Bone marrow (tissue), 2 donors: ENCODE results near the gene ANKDD1A.

Source experiments
- DNase-seq, 2 donors: peaks; one replicate each; lab custom pipeline; 2025; lab: John Stamatoyannopoulos, UW

ANKDD1A gene

GRCh38 chr15:64923546-64923945 lies 11.8 kb downstream of the ANKDD1A start:
- DNase-seq: no peak

- no peak for DNase-seq
Measured at GRCh38 chr15:64925335-64926330, 13.9 kb downstream of the ANKDD1A start.

GRCh38 chr15:64926661-64927060 lies 15.0 kb downstream of the ANKDD1A start:
- no peak for DNase-seq

- no peak for DNase-seq
Measured at GRCh38 chr15:64928626-64929220, 17.0 kb downstream of the ANKDD1A start.

DNA sequence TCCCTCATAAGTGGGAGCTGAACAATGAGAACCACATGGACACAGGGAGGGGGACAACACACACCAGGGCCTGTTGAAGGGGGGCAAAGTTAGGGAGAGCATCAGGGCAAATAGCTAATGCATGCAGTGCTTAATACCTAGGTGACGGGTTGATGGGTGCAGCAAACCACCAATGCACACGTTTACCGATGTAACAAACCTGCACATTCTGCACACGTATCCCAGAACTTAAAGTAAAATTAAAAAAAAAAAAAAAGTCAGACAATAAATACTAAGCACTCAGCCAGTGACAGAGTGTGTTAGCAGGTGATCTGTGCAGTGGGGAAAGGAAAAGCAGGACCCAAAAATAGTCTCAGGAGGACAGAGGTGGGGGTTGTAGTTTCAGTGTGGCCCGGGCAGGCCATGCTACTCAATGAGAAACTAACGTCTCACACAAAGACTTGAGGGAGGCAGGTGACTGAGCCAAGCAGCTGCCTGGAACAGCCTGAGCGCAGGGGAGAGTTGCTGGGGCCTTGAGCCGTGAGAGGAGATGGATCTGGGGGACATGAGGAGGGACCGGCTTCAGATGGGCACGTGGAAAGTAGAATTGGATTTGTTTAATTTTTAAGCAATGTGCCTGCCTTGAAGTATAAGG lies 18.4 kb downstream of the ANKDD1A start:
- DNase-seq: no peak

- DNase-seq: no peak
Measured at GRCh38 chr15:64930778-64931371, 19.2 kb downstream of the ANKDD1A start.

GRCh38 chr15:64931381-64931780 lies 19.7 kb downstream of the ANKDD1A start:
- DNase-seq: no peak

- DNase-seq: no peak
Measured at GRCh38 chr15:64934023-64934422, 22.3 kb downstream of the ANKDD1A start.

DNA sequence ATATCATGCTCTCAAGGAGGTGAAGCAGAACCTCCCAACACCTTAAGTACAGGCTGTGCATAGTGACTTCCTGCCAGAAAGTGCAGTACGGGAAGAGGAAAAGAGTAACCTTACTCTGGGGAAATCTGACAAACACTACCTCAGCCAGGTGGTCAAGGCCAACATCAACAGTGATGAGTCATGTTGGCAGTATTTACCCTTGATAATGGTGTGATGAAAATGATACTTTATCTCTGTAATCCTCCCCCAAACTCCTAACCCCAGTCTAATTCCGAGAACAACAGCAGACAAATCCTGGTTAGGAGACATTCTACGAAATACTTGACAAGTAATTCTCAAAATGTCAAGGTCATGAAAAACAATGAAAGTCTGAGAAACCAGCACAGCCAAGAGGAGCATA lies 26.5 kb downstream of the ANKDD1A start:
- DNase-seq: no peak

GRCh38 chr15:64942356-64942755 lies 30.7 kb downstream of the ANKDD1A start:
- no peak for DNase-seq

DNA sequence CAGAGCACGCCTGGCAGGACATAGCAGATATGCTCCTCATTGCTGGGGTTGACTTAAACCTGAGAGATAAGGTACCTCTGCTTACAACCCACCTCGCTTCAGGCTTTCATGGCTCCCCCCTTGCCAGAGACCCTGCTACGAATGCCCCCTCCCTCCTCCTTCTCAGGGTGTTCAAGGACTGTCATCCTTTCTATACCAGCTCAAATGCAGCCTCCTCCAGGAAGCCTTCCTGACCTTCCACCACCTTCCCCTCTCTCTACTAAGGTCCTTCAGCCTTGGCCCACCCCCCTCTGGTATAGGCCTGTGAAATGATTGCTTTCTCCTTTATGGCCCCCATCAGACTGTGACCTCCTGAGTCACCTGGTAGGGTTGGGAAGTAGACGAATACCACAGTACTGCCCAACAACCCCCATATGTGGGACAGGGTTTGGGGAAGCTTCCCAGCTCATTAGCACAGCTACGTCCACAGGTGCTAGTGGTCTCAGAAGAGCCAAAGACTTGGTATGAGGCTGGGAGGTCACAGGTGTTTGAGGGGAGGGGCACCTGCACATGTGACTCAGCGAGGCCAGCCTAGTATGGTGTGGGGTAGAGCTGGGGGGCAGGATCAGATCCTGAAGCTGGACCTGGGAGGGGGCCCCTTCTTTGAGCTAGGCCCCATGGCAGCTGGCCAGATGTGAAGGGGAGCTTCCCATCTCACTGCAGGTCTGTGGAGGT lies 32.0 kb downstream of the ANKDD1A start:
- DNase-seq: no peak

DNA sequence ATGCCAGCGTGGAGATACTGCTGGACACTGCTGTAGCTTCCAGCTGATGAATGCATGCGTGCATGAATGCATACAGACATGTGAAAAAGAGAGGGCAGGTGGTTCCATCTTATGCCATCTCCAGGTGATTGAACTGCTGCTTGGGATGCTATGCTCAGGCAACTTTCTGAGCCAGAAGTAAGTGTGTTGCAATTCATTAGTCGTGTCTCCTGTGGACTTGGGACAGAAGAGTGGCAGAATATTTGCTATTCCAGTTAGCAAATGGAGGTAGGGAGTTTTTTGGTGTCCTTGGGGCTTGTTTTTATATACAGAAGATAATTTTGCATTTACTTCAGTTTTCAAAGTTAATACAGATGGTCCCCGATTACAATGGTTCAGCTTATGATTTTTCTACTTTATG lies 33.3 kb downstream of the ANKDD1A start:
- no peak for DNase-seq

DNA sequence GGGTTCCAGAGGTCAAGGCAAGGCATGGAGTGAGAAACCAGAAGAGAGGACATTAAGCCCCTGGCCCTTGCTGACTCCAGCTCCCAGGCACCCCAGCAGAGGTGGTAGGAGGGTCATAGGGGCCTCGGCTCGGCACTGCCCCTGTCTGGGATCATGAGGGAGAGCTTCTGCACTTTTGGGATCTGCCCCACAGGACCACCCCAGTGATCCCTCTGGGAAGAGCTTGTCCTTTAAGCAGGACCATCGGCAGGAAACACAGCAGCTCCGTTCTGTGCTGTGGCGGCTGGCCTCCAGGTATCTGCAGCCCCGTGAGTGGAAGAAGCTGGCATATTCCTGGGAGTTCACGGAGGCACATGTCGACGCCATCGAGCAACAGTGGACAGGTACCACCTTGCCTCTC lies 35.5 kb downstream of the ANKDD1A start:
- DNase-seq: no peak

- no peak for DNase-seq
Measured at GRCh38 chr15:64948916-64949315, 37.2 kb downstream of the ANKDD1A start.

DNA sequence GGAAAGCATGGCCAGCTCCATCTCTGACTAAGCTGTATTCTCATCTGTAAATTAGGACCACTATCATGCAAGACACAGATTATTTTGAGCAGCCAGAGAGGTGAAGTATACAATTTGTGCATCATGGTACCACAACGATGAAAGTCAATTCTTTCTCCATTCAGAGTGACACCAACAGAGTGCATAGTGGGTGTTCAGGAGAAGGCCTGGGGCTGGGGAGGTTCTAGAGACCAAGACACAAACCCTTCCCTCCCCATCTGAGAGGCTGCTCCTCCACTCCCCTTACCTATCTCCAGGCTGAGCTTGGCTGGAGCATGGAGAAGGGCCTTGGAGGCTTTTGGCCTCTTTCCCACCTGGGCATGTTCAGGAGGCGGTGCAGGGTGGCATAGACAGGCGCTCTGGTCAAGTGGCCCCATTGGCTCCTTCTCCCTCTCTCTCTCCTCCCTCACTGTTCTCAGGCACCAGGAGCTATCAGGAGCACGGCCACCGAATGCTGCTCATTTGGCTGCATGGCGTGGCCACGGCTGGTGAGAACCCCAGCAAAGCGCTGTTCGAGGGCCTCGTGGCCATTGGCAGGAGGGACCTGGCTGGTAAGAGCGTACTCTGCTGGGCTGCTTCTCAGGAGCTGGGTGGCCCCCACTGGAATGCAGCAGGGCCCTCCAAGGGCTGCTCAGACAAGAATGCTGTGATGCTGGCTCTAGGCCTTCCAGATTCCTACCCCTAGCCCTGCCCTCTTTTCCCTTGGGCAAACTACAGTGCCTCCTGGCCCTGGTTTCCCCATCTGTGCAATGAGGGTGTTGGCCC lies 37.9 kb downstream of the ANKDD1A start:
- no peak for DNase-seq

- DNase-seq: no peak
Measured at GRCh38 chr15:64950888-64951287, 39.2 kb downstream of the ANKDD1A start.

DNA sequence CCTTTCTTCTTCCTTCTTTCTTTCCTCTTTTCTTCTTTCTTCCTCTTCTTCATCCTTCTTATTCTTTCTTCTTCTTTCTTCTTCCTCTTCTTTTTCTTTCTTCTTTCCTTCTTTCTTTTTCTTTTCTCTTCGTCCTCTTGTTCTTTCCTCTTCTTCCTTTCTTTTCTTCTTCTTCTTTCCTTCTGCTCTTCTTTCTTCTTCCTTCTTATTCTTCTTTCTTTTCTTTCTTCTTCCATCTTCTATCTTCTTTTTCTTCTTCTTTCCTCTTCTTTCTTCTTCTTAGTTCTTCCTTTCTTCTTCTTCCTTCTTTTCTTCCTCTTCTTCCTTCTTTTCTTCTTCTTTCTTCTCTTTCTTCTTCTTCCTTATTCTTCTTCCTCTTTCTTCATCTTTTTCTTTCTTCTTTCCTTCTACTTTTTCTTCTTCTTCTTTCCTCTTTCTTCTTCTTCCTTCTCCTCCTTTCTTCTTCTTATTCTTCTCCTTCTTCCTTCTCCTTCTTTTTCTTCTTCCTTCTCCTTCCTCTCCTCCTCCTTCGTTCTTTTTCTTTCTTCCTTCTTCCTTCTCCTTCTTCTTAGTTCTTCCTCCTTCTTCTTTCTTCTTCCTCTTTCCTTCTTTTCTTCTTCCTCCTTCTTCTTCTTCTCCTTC lies 40.2 kb downstream of the ANKDD1A start:
- DNase-seq: no peak

GRCh38 chr15:64954395-64954794 lies 42.7 kb downstream of the ANKDD1A start:
- no peak for DNase-seq

GRCh38 chr15:64959128-64959527 lies 47.4 kb downstream of the ANKDD1A start:
- no peak for DNase-seq

DNA sequence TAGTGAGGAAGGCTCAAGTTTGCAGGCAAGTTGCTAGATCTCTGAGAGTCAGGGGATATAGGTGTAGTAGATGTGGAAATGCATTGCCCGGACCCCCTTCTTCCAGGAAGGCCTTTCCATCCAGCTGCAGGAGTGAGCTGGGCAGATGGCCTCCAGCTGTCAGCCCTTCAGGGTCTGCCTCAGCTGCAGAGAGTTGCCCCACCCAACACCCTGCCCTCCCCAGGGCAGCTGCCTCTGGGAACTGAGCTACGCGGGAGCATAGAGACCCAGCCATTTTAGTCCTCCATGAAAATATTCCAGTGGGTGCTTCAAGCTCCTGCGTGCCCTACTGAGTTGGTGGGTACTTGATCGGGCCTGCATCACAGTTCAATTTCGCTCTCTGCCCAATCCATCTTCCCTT lies 48.5 kb downstream of the ANKDD1A start:
- DNase-seq: no peak

GRCh38 chr15:64961013-64961412 lies 49.3 kb downstream of the ANKDD1A start:
- no peak for DNase-seq
